H9 (cell line): ENCODE results near the gene SLC24A3. TPM values are rescaled to one million over a fixed set of nuclear protein-coding genes. Genes with fewer than 3 reads are reported as not detected.
A peak's percentile ranks its signal among the peaks of the same experiment; 100 is the strongest.

Source experiments
- DNase-seq: peaks from one replicate; pipeline ENCODE4 v3.0.0-alpha.2; 2017
- H2AFZ ChIP-seq: one replicate; pipeline ENCODE4 v1.6.1; 2013; ENCODE audit warnings: mild to moderate bottlenecking, low read length, control low read depth, moderate library complexity
- H2AK5ac ChIP-seq: 2 replicates; pipeline ENCODE4 v1.6.1; 2013; ENCODE audit warnings: low read length, control low read depth, mixed read lengths; ENCODE audit not compliant: insufficient read length
- H2BK120ac ChIP-seq: one replicate; pipeline ENCODE4 v1.6.1; 2013; ENCODE audit warnings: low read depth, mild to moderate bottlenecking, low read length, control low read depth, inconsistent platforms; ENCODE audit not compliant: poor library complexity, severe bottlenecking
- H2BK12ac ChIP-seq: 2 replicates; pipeline ENCODE4 v1.6.1; 2013; ENCODE audit warnings: low read length, control low read depth, mixed read lengths, low read depth; ENCODE audit not compliant: insufficient read length
- H2BK15ac ChIP-seq: 2 replicates; pipeline ENCODE4 v1.6.1; 2013; ENCODE audit warnings: low read depth, low read length, control low read depth
- H2BK20ac ChIP-seq: one replicate; pipeline ENCODE4 v1.6.1; 2013; ENCODE audit warnings: low read depth, mild to moderate bottlenecking, low read length, control low read depth, inconsistent platforms; ENCODE audit not compliant: poor library complexity, severe bottlenecking
- H2BK5ac ChIP-seq: 2 replicates; pipeline ENCODE4 v1.6.1; 2013; ENCODE audit warnings: low read length, control low read depth, mixed read lengths; ENCODE audit not compliant: insufficient read length
- H3K14ac ChIP-seq: 2 replicates; pipeline ENCODE4 v1.6.1; 2013; ENCODE audit warnings: low read length, control low read depth; ENCODE audit not compliant: insufficient read depth
- H3K18ac ChIP-seq: 2 replicates; pipeline ENCODE4 v1.6.1; 2013; ENCODE audit warnings: low read depth, mild to moderate bottlenecking, mixed read lengths, low read length, control low read depth; ENCODE audit not compliant: insufficient read length
- H3K23ac ChIP-seq: 2 replicates; pipeline ENCODE4 v1.6.1; 2013; ENCODE audit warnings: low read length, control low read depth, mixed read lengths, low read depth; ENCODE audit not compliant: insufficient read length
- H3K23me2 ChIP-seq: 2 replicates; pipeline ENCODE4 v1.6.1; 2013; ENCODE audit warnings: low read depth, mild to moderate bottlenecking, mixed read lengths, low read length, control low read depth; ENCODE audit not compliant: insufficient read length, poor library complexity, severe bottlenecking
- H3K27ac ChIP-seq: 2 replicates; pipeline ENCODE4 v1.5.1; 2013; ENCODE audit warnings: low read length, control low read depth, mixed read lengths, low read depth; ENCODE audit not compliant: insufficient read length
- H3K27me3 ChIP-seq: 2 replicates; pipeline ENCODE4 v1.6.1; 2013; ENCODE audit warnings: low read length, control low read depth, inconsistent platforms; ENCODE audit not compliant: insufficient read depth
- H3K4ac ChIP-seq: 2 replicates; pipeline ENCODE4 v1.6.1; 2013; ENCODE audit warnings: low read depth, mild to moderate bottlenecking, control low read depth, inconsistent platforms, low read length, moderate library complexity
- H3K4me1 ChIP-seq: 2 replicates; pipeline ENCODE4 v1.6.1; 2013; ENCODE audit warnings: low read length, control low read depth, inconsistent platforms; ENCODE audit not compliant: insufficient read depth
- H3K4me2 ChIP-seq: 2 replicates; pipeline ENCODE4 v1.6.1; 2013; ENCODE audit warnings: low read length, control low read depth, mixed read lengths; ENCODE audit not compliant: insufficient read length, insufficient read depth
- H3K56ac ChIP-seq: 2 replicates; pipeline ENCODE4 v1.6.1; 2013; ENCODE audit warnings: low read depth, mild to moderate bottlenecking, mixed read lengths, low read length, control low read depth; ENCODE audit not compliant: insufficient read length
- H3K79me1 ChIP-seq: 2 replicates; pipeline ENCODE4 v1.6.1; 2013; ENCODE audit warnings: low read depth, mild to moderate bottlenecking, moderate library complexity, low read length, control low read depth, inconsistent platforms; ENCODE audit not compliant: insufficient read depth, poor library complexity, severe bottlenecking
- H3K79me2 ChIP-seq: 2 replicates; pipeline ENCODE4 v1.6.1; 2013; ENCODE audit warnings: low read length, control low read depth, inconsistent platforms; ENCODE audit not compliant: insufficient read depth
- H3K9ac ChIP-seq: 2 replicates; pipeline ENCODE4 v1.6.1; 2013; ENCODE audit warnings: low read length, control low read depth, mixed read lengths; ENCODE audit not compliant: insufficient read length; ENCODE audit errors: extremely low read depth
- H3K9me3 ChIP-seq: one replicate; pipeline ENCODE4 v1.6.1; 2013; ENCODE audit warnings: low read depth, low read length, inconsistent platforms; ENCODE audit not compliant: control insufficient read depth
- H3T11ph ChIP-seq: one replicate; pipeline ENCODE4 v1.6.1; 2013; ENCODE audit warnings: mild to moderate bottlenecking, low read length, control low read depth, inconsistent platforms
- H4K20me1 ChIP-seq: one replicate; pipeline ENCODE4 v1.6.1; 2013; ENCODE audit not compliant: control insufficient read depth, insufficient read length, insufficient read depth
- H4K5ac ChIP-seq: 2 replicates; pipeline ENCODE4 v1.6.1; 2013; ENCODE audit warnings: low read depth, mild to moderate bottlenecking, mixed read lengths, low read length, control low read depth; ENCODE audit not compliant: insufficient read length
- H4K8ac ChIP-seq: replicated peaks from 2 replicates; pipeline ENCODE4 v1.6.1; 2013; ENCODE audit warnings: low read length, control low read depth, mixed read lengths, low read depth; ENCODE audit not compliant: insufficient read length
- H4K91ac ChIP-seq: 2 replicates; pipeline ENCODE4 v1.6.1; 2013; ENCODE audit warnings: low read depth, mild to moderate bottlenecking, moderate library complexity, mixed read lengths, low read length, control low read depth; ENCODE audit not compliant: insufficient read length
- H3K27ac Mint-ChIP-seq, 3 experiments: 2 replicates in 2 of 3; 3 replicates in 1 of 3; pipeline ENCODE4 v1.8.0; 2020 to 2021; ENCODE audit warnings: mixed read lengths in 3 of 3, mild to moderate bottlenecking in 1 of 3, moderate library complexity in 1 of 3
- H3K27me3 Mint-ChIP-seq: 2 replicates; pipeline ENCODE4 v1.8.0; 2021; ENCODE audit warnings: low read depth, mild to moderate bottlenecking, moderate library complexity, mixed read lengths
- H3K36me3 Mint-ChIP-seq, 3 experiments: 2 replicates in 2 of 3; 3 replicates in 1 of 3; pipeline ENCODE4 v1.8.0; 2020 to 2021; ENCODE audit warnings: low read depth in 3 of 3, mixed read lengths in 3 of 3; ENCODE audit not compliant: insufficient read depth in 1 of 3
- H3K4me1 Mint-ChIP-seq, 2 experiments: 2 replicates each; pipeline ENCODE4 v1.8.0; 2020; ENCODE audit warnings: mixed read lengths in 2 of 2
- H3K4me3 Mint-ChIP-seq, 2 experiments: 2 replicates in 1 of 2; 3 replicates in 1 of 2; pipeline ENCODE4 v1.8.0; 2020 to 2021; ENCODE audit warnings: mild to moderate bottlenecking in 2 of 2, mixed read lengths in 2 of 2, moderate library complexity in 1 of 2
- H3K9me3 Mint-ChIP-seq, 2 experiments: 2 replicates in 1 of 2; 3 replicates in 1 of 2; pipeline ENCODE4 v1.8.0; 2020; ENCODE audit warnings: mild to moderate bottlenecking in 2 of 2, mixed read lengths in 2 of 2, moderate library complexity in 1 of 2
- CTCF ChIP-seq: fragments of 200-600 bp; sonication (generic); conservative IDR thresholded peaks from 3 replicates; pipeline ENCODE4 v1.8.0; 2021; ENCODE audit warnings: antibody characterized with exemption, mild to moderate bottlenecking
- WGBS: extraction: QIAGEN DNeasy Blood & Tissue Kit; methylation state at CpG from one replicate; pipeline ENCODE4 v1.1.7; 2013; ENCODE audit warnings: missing lambda C conversion rate, low lambda C conversion rate, mixed read lengths; ENCODE audit not compliant: insufficient read length; ENCODE audit errors: extremely low coverage; 5-methylcytosine and 5-hydroxymethylcytosine counted together
- total RNA-seq: library from RNA; stranded (reverse); gene quantifications from 2 replicates; pipeline ENCODE4 v1.2.1, GENCODE V29; 2021

The SLC24A3 gene
- total RNA-seq, 1 experiment from 2014 or later: 0.83 TPM

- H3K9me3 ChIP-seq: no peaks in the 10 kb centered on the region
- Mint-ChIP-seq H3K4me3 (no peak overlapping the region), H3K27me3 (no peaks in the 10 kb centered on the region; the same call in 1 of the 2 replicates), H3K4me1 (no peaks in the 10 kb centered on the region), H3K36me3 (no peaks in the 10 kb centered on the region), H3K27ac (peak overlapping the region in 1 of 3 experiments; percentile 76; a peak in 1 of 7 replicates), H3K9me3 (no peaks in the 10 kb centered on the region)
- H3K79me1 ChIP-seq: no peaks in the 10 kb centered on the region
- H3K18ac ChIP-seq: no peak overlapping the region
- H3K79me2 ChIP-seq: no peaks in the 10 kb centered on the region
- H2BK15ac ChIP-seq: no peak overlapping the region
- no peak overlapping the region for H4K8ac ChIP-seq
- H3K27ac ChIP-seq: no peak overlapping the region
- no peak overlapping the region for H4K5ac ChIP-seq
- no peak overlapping the region for H2BK120ac ChIP-seq
- H3K23ac ChIP-seq: no peak overlapping the region
- no peak overlapping the region for H2BK5ac ChIP-seq
- H2AK5ac ChIP-seq: no peak overlapping the region
- H3K23me2 ChIP-seq: peaks cover 3% of the 10 kb centered on the region
- H4K91ac ChIP-seq: no peak overlapping the region
- H3T11ph ChIP-seq: no peak overlapping the region
- no peak overlapping the region for H3K4ac ChIP-seq
- H3K14ac ChIP-seq: no peak overlapping the region
- no peak overlapping the region for H2BK20ac ChIP-seq
- TF ChIP-seq CTCF: no peak
- no peak overlapping the region for H2AFZ ChIP-seq
- H3K27me3 ChIP-seq: no peaks in the 10 kb centered on the region
- H3K56ac ChIP-seq: no peak overlapping the region
- H4K20me1 ChIP-seq: no peaks in the 10 kb centered on the region
- WGBS: no CpG with 5 or more reads among the region's 3 CpGs
- H2BK12ac ChIP-seq: no peak overlapping the region
- no peak overlapping the region for H3K4me2 ChIP-seq
- H3K4me1 ChIP-seq: no peaks in the 10 kb centered on the region
- no peak overlapping the region for H3K9ac ChIP-seq
- no peak for DNase-seq
These were observed 125.9 kb downstream of the SLC24A3 start for GRCh38 chr20:19338380-19338779.
